ENCODE measurements around the gene ERF.

DNA sequence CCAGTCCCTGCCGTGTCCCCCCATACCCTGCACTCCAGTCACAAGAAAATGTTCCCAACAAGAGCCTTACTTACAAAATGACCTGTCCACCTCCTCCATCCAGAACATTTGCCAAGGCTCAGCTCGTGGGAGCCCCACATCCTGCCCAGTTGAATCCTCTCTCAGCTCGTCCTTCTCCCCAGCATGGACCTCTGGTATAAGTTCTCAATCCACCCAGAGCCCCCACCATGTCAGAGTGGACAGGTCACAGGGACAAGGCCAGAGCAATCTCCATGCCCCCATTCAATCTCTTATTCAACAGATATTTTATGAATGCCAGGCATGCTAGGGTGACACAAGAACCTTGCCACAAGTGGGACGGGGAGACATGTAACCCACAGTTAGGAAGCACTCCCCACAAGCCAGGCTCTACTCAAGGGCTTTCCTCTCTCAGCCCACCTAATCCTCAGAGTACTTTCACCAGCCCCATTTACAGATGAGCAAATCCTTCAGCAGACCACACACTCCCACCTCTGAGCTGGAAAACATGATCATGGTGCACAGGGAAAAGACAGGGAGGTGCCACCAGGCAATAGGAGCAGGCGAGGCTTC lies 52.5 kb downstream of the ERF start:
- TF ChIP-seq POLR2A (IDR thresholded peaks at IDR 0.05; ENCODE audit: control extremely low read depth in 1 of 2, low read depth in 2 of 2, low read length in 2 of 2): no peak
- TF ChIP-seq, protein P1, sequence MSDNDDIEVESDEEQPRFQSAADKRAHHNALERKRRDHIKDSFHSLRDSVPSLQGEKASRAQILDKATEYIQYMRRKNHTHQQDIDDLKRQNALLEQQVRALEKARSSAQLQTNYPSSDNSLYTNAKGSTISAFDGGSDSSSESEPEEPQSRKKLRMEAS (IDR thresholded peaks at IDR 0.05): no peak
- TF ChIP-seq TEAD4 (IDR thresholded peaks at IDR 0.05; ENCODE audit: low read depth, low read length): no peak
- no peak for TF ChIP-seq EZH2 (IDR thresholded peaks at IDR 0.05; ENCODE audit: low read depth, low read length, severe bottlenecking)
- no peak for TF ChIP-seq POLR2AphosphoS5 (IDR thresholded peaks at IDR 0.05; ENCODE audit: low read depth, low read length)
- TF ChIP-seq CHD2 (IDR thresholded peaks at IDR 0.05; ENCODE audit: low read length): no peak
- no peak for TF ChIP-seq TAF1 (IDR thresholded peaks at IDR 0.05; ENCODE audit: low read depth, low read length)
- no peak for TF ChIP-seq CTCF (IDR thresholded peaks at IDR 0.05; ENCODE audit: control extremely low read depth in 1 of 3, insufficient read depth in 1 of 3, low read depth in 1 of 3, low read length in 3 of 3)
- TF ChIP-seq SP1 (IDR thresholded peaks at IDR 0.05; ENCODE audit: low read depth, low read length): no peak
